Upper lobe of left lung (tissue), 4 donors: Measurements from ENCODE around the gene RAI1.

ENCODE experiments used
- EP300 ChIP-seq, 4 donors: sonication (generic); formaldehyde crosslinking; IDR thresholded peaks; one replicate each; pipeline ENCODE4 v1.5.1; 2017; ENCODE audit warnings: antibody characterized with exemption in 4 of 4, control low read depth in 2 of 4
- POLR2A ChIP-seq, 4 donors: fragments of 450-650 bp; IDR thresholded peaks; one replicate each; pipeline ENCODE4 v1.5.1; 2016 to 2017; ENCODE audit warnings: antibody characterized with exemption in 4 of 4, mild to moderate bottlenecking in 2 of 4
- POLR2AphosphoS5 ChIP-seq, 2 donors: sonication (generic); formaldehyde crosslinking; IDR thresholded peaks; one replicate each; pipeline ENCODE4 v1.5.1; 2017; ENCODE audit warnings: antibody characterized with exemption in 2 of 2
- TF ChIP-seq, protein P1 (sequence below), 6 experiments: fragments of 450-650 bp in 4 of 6; fragments of 200-600 bp in 2 of 6; sonication (generic) in 2 of 6; IDR thresholded peaks; one replicate each; pipeline ENCODE4 v1.5.1; 2016 to 2019; ENCODE audit warnings: antibody characterized with exemption in 6 of 6

DNA sequence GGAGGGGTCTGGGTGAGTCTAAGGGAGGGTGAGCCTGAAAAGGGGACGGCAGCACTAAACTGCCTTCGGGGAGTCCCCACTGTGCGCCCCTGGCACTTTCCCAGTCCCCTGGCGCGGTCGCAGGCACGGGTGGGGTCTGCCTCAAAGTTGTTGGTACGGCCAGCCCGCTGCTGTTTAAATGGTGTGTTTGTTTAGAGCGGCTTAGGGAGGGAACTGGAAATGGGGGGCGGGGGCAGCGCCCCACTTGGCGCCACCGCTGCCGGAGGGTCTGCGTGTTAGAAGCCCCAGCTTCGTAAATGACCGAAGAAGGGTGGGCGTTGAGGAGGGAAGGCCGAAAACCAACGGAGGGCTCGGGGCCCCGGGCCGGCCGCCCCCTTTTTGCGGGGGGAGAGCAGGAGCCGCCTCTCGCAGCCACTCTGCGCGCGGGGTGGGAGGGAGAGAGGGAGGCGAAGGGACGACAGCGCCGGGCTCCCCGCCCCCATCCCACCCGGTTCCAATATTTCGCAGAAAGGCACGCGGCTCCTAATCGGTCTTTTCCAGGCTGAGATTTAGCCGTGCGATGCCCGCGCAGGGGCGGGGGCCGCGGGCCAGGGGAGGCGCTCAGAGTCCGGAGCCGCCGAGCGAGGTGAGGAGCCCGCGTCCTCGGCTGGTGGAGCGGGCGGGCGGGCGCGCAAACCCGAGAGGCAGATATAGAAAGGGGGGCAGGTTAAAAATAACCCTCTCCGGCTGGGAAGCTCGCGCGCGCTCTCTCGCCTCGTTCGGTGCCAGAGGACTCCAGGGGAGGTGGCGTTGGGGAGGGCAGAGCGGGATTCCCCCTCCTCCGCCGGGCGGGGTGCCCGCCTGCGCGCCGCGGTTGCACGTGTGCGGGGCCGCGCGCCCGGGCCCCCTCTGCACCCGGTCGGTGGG, 100.6 kb downstream of the RAI1 start:
- TF ChIP-seq, protein P1, sequence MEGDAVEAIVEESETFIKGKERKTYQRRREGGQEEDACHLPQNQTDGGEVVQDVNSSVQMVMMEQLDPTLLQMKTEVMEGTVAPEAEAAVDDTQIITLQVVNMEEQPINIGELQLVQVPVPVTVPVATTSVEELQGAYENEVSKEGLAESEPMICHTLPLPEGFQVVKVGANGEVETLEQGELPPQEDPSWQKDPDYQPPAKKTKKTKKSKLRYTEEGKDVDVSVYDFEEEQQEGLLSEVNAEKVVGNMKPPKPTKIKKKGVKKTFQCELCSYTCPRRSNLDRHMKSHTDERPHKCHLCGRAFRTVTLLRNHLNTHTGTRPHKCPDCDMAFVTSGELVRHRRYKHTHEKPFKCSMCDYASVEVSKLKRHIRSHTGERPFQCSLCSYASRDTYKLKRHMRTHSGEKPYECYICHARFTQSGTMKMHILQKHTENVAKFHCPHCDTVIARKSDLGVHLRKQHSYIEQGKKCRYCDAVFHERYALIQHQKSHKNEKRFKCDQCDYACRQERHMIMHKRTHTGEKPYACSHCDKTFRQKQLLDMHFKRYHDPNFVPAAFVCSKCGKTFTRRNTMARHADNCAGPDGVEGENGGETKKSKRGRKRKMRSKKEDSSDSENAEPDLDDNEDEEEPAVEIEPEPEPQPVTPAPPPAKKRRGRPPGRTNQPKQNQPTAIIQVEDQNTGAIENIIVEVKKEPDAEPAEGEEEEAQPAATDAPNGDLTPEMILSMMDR (IDR thresholded peaks at IDR 0.05) = no peak
- no peak for TF ChIP-seq POLR2AphosphoS5 (IDR thresholded peaks at IDR 0.05)
- TF ChIP-seq POLR2A (IDR thresholded peaks at IDR 0.05) = no peak
- no peak for TF ChIP-seq EP300 (IDR thresholded peaks at IDR 0.05)
